GM10266 (cell line): ENCODE results near the gene XRN2.

Experiments
- DNase-seq: peaks from one replicate; pipeline ENCODE4 v3.0.0; 2012; ENCODE audit errors: extremely low spot score
- CTCF ChIP-seq: IDR thresholded peaks from 2 replicates; pipeline ENCODE4 v1.5.1; 2012; ENCODE audit warnings: mild to moderate bottlenecking, low read depth; ENCODE audit not compliant: control insufficient read depth, insufficient read depth; ENCODE audit errors: missing control alignments

XRN2 gene

DNA sequence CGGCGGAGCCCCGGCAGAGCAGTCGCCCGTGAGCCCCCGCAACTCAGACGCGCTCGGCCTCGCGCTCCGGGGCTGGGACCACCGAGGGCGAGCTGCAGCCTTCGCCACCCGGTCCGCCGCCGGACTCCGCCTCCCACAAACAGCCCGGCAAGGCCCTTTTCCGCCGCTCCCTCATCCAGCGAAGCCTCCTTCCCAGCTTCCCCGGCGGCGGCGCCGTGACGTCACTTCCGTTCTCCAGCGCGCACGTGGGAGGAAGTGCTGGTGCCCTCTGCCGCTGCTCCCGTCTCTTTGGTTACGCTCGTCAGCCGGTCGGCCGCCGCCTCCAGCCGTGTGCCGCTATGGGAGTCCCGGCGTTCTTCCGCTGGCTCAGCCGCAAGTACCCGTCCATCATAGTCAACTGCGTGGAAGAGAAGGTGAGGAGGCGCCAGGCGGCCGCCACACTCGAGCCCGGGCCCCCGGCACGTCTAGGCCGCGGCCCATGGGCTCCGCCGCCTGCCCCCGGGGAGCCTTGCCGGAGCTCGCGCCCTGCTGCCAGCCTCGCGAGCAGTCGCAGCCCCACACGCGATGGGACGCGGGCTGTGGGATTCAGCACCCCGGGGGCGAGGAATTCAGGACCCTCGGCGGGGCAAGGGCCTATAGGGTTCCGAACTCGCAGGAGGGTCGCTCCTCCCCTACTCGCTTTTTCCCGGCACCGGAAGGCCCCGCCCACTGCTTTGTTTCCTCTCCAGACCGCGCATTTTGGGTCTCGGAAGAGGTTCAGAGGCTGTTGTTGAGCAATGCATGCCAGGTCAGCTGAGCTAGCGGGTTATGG, at the start of gene XRN2:
Gene XRN2 (plus strand): TSS at position 271 of the 811 bp plus-strand sequence. CDS start 68 bp downstream, at position 339.
- peak; percentile 14 for TF ChIP-seq CTCF
- DNase-seq = peak; percentile 93

DNA sequence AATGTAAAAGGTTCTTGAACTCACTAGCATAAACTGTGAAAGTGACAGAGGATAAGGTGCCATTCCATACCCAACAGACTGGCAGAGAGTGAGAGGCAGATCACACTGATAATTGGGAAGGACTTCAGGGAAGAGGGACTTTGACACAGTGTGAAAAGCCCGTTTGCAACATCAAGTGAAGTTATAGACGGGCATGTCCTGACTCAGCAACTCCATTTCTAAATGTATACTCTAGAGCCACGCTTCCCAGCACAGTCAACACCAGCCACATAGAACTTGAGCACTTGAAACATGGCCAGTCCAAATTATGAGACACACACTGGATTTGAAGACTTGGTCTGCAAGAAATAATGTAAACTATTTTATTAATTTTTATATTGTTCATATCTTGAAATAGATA, 45.9 kb upstream of the XRN2 start:
- no peak for TF ChIP-seq CTCF
- no peak for DNase-seq

GRCh38 chr20:21258411-21258810, 44.7 kb upstream of the XRN2 start:
- DNase-seq = no peak
- TF ChIP-seq CTCF = no peak

- no peak for TF ChIP-seq CTCF
- no peak for DNase-seq
Observed at GRCh38 chr20:21259346-21259745, 43.8 kb upstream of the XRN2 start.

DNA sequence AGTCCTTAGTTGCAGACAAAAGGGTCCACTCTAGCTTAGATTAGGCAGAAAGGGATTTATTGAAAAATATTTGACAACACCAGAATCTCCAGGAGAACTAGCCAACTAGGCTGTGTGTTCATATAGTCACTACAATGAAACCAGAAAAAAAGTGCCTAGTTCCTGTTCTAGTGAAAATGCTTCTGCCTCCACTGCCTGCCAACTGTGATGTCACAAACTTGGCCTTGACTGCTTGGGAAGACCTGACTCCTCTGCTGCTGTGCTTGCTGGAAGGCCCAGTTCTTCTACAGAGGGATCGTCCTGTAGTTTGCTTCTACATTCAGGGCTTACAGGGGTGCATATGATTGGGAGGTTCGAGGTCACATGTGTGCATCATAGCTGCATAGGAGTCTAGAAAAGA, 40.3 kb upstream of the XRN2 start:
- DNase-seq = no peak
- no peak for TF ChIP-seq CTCF

DNA sequence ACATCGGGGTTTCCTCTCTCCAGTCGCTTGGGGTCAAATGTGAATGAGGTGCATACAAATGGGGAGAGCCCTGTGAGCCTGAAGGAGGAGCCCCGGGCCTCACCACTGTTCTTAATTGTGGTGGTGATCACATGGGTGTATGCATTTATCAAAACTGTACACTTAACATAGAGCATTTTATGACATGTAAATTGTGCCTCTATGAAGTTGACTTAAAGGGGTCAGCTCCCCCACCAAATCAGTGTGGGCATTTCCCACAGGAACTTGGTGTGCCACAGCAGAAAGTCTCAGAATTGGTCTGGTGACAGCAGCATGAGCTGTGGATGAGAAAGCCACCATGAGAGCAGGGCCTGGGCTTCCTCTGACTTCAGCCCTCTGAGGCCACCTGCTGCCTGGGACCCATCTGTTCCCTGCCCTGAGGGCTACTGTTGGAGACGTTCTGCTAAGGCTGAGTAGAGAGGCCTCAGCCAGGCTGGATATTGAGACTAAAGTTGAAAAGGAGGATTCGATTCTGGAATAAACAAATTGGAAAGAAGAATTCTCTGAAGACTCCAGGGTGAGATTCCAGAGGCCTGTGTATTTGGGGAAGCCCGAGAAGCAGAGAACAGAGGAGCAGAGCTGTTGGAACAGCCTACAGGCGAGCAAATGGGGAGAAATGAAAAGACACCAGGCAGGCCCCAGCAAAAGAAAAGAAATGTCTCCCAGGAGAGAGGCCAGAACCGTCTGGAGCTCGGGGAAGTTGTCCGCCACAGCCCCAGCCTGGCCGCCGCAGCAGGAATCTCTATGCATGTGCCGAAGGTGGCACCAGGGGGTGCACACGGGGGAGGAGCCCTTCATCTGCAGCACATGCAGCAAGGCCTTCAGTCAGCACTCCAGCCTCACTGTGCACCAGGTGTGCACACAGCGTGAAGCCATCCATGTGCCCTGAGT, 37.6 kb upstream of the XRN2 start:
- TF ChIP-seq CTCF = no peak
- DNase-seq = no peak
